Activated CD4-positive, alpha-beta T cell treated with anti-CD3 and anti-CD28 coated beads for 4 hours (primary cell): ENCODE measurements around the gene CRYL1.

Experiments
- DNase-seq, 2 donors: peaks; one replicate each; pipeline ENCODE4 v3.0.0-alpha.2; 2020

The CRYL1 gene

DNA sequence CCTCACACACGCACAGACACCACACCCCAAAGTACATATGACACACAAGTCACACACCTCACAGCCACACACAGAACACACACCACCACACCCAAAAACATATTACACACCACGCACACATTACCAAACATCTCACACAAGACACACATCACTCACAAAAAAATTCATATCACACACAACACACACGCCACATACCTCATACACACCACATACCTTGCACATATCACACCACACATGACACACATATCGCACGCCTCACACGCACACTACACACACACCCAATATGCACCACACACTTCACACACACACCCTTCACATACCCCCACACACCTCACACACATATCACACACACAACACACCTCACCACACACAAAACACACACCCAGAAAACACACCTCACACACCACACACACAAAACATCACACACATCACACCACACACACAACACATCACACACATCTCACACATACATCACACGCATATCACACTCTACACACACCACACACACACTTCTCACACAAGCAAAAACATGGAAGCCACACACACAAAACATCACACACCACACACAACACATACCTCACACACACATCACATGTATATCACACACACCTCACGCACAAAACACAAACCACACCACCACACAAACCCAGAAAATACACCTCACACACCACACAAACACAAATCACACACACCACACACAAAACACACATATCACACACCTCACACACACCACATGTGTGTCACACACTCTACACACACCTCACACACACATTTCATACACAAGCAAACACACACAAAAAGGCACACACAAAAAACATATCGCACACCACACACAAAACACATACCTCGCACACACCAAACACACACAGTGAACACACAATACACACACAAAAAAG lies 132.1 kb downstream of the CRYL1 start:
- DNase-seq: no peak

DNA sequence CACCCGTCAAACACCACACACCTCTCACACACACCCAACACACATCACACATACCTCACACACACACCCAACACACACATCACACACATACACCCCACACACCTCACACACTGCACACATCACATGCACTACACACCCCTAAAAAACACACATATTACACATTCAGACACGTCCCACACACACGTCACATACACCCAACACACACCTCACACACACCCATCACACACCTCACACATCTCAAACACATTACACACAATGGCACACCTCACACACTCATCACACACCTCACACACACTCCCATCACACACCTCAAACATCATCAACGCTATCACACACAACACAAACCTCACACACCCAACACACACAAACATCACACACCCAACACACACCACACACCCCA lies 133.1 kb downstream of the CRYL1 start:
- no peak for DNase-seq

DNA sequence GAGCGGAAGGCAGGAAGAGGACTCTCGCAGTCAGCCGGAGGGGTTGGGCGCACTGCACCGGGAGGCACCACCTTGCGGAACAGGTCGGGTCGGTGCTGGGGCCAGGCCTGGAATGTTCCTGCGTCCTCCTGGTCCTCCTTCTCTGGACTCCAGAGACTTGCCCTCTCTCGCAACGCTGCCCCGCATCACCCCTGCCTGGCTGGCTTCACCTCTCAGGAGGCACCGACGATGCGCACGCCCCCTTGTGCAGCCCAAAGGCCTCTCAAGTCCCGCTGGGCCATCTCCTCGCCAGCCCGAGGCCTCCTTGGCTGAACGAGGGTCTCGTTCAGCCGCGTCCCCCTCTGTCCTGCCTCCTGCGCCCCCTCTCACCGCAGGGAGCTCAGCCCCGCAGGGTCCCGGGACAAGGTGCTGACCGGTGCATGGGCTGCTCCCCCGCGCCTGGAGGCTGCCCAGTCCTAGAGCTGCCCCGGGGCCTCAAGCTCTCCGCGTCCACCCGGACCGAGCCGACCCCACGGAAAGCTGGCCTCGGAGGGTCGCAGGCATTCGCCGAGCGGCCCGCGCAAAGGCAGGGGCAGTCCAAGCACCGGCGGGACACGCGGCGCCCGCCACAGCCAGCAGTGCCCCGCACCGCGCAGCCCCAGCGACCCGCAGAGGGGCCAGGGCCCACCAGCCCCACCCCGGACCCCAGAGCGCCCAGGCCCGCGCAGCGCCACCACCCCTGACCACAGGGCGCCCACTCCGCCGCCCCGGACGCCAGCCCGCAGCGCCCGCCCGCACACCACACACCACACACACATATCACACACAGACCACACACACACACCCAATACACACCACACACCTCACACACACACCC lies 133.8 kb downstream of the CRYL1 start:
- DNase-seq: no peak

DNA sequence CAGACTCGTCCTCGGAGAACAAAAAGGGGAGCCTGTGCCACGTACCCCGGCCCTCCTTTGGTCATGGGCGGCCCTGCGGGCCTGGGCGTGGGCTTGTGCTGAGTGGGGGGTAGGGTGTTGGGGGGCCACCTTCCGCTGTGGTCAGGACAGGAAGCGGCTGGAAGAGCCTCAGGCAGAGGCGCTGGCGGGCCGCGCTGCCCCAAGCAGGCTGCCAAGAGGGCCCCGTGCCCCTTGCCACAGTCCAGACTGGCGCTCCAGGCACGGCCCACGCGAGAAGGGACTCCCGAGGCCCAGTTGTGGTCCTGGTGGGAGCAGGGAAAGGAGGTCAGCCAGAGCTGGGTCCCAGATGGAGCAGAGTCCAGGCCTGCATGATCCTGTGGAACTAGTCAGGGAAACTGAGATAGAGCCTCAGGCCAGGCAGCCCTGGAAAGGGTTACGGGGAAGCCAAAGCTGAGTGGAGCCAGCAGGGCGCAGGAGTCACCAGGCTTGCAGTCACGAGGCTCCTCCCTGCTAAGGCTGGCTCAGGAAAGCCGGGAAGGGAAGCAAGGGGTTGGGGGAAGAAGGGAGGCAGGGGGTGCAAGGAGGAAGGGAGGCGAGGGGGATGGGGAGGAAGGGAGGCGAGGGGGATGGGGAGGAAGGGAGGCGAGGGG lies 135.0 kb downstream of the CRYL1 start:
- DNase-seq: no peak

DNA sequence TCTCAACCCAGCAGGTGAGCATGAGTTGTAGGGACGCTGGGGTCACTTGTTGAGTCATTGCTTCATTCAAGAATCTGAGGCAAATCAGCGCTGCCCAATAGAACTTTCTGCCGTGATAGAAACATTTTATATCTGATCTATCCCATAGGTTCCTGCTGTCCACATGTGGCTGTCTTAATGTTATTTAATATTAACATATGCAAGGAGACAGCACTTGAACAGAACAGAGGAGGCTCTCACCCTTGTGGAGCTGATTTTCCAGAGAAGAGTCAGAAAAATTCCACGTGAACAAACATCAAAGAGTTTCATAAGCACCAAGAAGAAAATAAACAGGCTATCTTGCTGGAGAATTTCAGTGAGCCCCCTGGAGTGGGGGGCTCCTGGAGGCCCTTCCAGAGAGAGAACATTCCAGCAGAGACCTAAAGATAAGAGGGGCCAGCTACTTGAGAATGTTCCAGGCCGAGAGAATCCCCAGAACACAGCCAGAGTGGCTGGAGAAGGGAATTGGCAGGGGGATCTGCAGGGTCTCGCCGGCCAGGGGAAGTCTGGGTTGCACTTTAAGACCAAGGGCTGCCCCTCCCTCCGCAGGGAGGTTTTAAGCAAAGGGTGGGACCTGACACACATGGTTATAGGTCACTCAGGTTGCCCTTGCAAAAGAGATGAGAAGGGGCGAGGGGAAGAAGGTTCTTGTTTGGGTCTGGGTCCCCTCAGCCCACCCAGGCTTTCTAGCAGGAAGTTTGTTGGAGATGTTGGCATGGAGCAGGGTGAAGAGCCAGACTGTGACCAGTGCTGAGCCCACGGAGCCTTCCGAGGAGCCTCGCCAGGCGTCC lies 135.7 kb downstream of the CRYL1 start:
- DNase-seq: no peak

DNA sequence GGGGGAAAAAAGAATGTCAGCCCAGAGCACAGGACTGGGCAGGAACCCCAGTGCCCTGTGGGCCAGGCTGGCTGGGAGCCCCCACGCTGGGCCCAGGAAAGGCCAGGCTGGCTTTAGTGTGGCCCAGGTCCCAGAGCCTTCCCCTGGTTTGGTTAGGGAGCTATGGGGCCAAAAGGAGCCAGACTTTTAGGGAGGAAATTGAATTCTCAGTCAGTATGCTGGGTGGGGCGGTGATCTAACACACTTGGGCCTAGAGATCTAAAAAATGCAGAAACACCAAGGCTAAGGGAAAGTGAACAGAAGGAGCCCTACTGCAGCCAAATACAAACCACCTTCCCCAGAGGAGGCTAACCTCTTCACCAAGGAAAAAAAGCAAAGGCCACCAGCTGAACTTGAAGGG lies 137.5 kb downstream of the CRYL1 start:
- no peak for DNase-seq

DNA sequence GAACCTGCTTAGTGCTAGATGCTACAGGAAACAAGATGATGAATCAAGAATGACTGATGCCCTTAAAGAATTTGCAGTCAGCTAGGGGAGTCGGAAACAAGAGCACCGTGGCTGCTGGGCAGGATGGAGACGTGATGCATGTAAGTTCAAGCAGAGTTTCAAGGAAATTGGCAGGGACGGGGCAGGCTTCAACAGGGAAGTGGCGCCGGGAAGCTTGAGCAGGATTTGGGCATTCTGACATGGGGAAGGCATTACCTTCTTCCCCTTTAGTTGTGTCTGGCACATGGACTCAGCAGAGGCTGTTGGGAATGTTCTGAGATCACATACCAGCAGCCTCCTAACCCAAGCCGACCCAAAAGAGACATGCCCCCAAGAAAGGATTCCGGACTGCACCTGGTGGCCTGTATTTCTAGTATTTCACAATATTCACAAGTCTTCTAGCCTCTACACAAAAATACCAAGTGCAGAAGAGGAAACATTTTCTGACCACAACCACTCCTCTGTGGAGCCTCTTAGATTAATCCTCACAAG lies 138.2 kb downstream of the CRYL1 start:
- no peak for DNase-seq

DNA sequence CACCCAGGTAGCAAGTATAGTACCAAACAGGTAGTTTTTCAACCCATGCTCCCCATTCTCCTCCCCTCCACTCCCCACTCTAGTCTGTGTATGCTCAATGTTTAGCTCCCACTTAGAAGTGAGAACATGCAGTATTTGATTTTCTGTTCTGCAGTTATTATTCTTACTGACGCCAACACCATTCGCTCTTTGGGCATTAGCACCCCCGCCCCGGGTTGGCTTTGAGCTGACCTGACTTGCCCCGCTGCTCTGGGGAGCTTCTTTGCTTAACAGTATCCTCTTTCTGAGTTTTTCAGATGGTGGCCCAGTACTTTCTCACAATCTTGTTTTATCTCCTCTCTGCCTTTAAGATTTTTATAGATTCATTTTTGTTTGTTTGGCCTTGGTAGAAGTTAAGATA lies 138.7 kb downstream of the CRYL1 start:
- DNase-seq: no peak

DNA sequence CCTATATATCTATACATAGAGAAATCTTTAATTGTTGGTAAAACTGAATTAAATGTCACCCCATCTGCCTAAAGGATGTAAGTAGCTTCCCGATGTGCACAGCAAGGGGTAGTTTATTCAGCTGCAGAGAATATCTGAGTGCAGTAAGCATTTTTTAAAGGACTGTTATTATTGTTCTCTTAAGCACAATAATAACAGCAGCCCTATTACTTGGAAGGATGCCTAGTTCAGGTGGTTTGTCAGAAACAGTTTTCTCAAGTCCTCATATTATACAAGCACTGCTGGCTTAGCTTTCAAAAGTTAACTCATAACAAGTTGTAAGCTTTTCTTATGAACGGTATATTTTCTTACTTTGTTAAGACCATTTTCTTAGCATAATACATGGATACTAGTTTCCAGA lies 142.6 kb downstream of the CRYL1 start:
- DNase-seq: no peak

DNA sequence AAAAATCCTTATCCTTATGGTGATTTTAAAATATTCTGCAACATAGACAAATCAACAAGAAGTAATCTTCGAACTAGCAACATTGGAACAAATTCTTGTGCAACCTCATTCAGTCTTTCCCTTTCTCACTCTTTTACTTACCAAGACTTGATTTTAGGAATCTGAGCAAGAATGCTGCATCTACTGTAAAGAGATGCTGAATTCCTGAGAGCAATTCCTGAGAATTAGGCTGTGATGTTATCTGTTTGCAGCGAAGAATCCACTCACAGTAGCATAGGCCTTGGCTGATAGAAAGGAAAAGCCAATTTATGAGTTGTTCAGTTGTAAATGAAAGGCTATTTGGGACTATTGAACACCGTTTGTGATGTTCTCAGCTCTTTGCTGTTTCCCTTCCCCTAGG lies 144.3 kb downstream of the CRYL1 start:
- no peak for DNase-seq

DNA sequence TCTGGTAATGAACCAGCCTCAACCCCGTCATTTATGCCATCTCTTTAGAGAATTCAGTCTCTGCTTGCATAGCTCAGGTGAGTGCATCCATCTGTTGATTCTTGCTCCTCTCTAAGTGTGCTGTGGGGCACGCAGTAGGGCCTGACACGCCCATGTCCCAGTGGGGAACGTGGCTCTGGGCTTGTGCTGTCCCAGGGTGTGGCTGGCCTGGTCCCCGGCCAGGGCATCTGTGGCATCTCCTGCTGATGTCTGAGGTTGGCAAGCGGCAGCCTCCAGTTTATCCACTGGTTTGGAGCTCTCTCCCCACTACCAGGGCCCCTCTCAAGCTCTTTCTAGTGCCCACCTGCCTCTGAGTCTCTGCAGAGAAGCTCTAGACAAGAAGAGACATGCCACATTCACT lies 146.9 kb downstream of the CRYL1 start:
- no peak for DNase-seq

DNA sequence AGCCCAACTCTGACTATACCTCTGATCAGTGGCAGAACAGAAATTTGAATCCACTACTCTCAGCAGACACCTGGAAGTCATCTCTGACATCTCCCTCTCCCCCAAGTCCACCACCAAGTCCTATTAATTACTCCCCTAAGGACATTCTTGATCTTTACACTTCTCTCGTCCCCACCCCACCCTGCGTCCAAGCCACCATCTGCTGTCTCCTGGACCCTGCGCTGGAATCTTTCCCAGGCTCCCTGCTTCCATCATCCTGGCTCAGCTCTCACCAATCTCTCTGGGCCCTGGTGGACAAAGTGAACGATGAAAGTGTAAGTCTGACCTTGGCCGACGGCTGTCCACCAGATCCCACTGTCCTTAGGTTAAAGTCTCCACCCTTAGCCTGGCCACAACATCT lies 147.9 kb downstream of the CRYL1 start:
- no peak for DNase-seq

DNA sequence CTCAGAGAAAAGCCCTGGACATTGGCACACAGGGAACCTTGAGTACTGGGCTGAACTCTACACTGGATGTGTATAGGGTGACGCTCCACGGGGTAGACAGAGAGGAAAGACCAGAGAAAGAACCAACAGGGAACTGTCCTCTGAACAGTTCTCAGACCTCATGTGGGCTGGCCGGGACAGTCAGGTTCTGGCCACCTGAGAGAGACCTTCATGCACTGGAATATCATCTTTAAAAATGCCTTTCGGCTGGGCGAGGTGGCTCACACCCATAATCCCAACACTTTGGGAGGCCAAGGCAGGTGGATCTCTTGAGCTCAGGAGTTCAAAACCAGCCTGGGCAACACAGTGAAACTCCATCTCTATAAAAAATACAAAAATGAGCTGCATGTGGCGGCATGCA lies 149.8 kb downstream of the CRYL1 start:
- no peak for DNase-seq

DNA sequence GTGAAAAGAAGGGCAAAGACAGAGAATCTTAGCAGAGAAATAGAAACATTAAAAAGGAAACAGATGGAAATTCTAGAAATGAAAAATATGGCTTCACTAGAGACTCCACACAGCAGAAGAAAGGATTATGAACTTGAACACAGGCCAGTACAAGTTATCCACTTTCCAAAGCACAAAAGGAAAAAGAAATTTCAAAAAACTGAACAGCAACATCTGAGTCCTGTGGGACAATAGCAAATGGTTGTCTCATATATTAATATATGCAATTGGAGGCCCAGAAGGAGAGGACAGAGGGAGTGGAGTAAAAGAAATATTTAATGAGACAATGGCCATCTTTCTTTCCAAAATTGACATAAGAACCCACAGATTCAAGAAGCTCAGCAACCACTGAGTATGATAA lies 151.8 kb downstream of the CRYL1 start:
- no peak for DNase-seq

DNA sequence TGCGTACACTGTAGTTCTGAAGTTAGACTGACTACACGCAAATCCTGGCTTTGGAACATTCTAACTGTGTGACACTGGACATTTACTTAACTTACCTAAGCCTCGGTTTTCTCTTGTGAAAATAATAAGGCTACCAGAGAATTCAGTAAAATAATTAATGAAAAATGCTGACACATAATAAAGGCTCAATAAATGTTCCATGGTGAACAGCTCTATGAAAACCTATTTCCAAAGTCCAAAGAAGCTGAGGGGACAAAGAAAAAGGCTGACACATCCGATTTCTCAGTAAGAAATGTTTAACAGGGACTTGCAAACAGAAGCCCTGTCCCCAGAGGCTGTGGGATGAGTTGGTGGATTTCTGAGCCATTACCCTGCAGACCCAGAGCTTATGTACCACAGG lies 153.8 kb downstream of the CRYL1 start:
- DNase-seq: no peak

DNA sequence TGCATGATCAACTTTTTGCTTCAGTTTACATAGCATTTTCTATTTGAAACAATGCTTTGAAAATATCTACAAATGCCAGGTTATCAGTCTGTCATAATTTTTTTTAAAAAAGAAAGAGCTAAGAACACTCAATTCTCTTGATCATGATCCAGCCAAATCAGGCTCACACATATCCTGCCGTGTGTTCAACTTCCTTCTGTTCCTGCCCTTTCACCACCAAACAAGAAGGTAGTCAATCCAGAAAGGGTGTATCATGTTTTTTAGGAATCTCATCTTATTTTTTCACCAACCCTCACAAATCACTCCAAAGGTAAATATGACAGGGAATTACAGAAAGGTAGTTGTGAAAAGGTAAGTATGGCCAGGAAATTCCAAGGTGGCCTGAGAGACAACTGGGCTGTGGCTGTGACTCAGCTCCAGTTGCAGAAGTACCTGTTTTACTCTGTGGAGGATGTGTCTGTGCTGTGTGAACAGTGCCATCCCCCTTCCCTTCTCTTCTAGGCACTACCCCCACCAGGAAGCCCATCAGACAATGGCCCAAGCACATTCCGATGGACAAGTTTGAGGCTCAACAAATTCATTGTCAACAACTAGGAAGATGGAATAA lies 154.7 kb downstream of the CRYL1 start:
- DNase-seq: no peak

DNA sequence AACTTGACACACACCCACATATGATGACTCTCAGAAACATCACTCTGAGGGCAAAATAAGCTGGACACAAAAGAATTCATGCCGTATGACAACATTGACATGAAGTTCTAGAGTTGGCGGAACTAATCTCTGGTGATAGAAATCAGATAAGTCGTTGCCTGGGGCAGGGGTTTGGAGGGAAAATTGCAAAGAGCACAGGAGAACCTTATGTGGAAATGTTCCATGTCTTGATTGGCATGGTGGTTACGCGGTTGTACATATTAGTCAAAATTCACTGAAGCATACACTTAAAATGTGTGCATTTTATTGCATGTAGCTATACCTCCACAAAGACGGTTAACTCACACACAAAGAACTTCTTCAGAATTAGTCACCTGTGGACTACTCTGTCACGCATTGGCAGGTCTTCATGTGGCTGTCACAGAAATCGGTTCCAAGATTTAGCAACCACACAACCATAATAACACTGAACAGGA lies 155.7 kb downstream of the CRYL1 start:
- no peak for DNase-seq

DNA sequence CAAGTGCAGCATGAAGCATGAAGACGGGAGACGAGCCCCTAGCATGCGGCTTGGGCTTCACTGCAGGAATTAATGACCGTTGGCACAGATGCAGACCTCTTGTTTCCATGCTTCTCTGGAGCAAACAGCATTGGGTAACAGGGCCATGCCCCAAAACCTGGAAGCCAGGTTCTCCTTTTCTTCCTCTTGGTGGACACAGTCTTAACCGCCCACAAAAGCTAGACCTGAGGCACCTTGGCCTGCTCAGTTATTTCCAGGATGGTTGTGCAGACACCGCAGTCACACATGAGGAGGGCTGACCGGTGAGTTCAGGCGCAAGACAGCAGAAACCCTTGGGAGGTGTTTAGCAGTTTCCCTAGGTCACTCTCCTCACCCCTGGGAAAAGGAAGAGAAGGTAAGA lies 159.6 kb downstream of the CRYL1 start:
- no peak for DNase-seq

DNA sequence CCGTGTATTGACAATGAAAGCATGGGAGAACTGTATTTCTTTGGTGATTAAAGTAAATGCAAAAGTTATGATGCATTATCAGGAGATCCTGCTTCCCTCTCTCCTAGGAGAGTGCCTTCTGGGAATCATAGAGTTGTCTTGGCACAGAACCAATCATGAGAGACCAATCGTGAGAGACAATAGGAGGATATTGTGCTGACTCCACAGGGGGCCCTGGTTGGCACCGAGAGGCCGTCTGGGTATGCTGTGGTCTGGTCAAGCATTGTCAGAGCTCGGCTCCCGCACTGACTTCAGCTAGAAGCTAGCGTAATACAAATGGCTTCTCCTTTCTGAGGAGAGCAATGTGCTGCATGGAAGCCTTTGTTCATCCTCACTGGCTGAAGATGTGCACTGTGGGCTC lies 162.1 kb downstream of the CRYL1 start:
- no peak for DNase-seq

DNA sequence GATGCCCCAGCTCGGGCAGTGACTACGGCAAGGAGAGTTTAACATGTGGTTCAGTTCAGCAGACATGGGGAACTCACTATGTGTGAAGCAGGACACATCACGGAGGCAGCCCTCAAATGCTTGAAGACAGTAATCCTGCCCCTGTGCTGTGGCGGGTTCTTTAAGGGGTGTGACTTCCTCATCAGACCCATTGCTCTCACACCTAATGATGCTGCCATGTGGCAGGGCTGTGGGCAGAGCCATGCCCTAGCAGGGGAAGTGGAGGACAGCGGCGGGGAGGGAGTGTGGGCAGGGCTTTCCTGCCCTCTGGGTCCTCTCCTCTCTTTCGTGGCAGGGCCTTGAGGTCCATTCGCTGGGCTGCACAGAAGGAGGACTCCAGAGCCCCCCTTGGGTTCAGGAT lies 162.5 kb downstream of the CRYL1 start:
- DNase-seq: no peak

DNA sequence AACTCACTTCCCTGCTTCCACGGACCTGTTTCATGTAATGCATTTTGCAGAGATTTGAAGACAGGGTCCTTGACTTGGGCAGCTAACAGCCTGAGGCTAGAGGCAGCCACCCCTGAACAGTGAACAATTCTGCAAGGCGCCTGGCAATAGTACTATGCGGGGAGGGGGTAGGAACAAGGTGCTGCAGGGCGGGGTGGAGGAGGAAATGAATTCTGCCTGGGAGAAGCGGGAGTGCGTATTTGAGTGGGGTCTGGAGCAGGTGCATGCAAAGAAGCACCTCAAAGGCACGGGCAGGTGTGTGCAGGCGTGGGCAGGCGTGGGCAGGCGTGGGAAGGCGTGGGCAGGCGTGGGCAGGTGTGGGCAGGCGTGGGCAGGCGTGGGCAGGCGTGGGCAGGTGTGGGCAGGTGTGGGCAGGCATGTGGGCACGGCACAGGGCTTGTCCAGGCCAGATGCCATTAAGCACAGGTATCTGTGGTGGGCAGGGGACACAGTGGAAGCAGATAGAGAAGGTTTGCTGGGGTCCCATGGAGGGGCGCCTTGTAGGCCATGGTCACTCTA lies 163.1 kb downstream of the CRYL1 start:
- no peak for DNase-seq
